ENCODE results near the gene NPPA.
A peak's percentile ranks its signal among the peaks of the same experiment; 100 is the strongest.

The NPPA gene

GRCh38 chr1:11842154-11843041, 5.2 kb downstream of the NPPA start:
- peak; percentile 18 for DNase-seq (ENCODE audit: low spot score)

DNA sequence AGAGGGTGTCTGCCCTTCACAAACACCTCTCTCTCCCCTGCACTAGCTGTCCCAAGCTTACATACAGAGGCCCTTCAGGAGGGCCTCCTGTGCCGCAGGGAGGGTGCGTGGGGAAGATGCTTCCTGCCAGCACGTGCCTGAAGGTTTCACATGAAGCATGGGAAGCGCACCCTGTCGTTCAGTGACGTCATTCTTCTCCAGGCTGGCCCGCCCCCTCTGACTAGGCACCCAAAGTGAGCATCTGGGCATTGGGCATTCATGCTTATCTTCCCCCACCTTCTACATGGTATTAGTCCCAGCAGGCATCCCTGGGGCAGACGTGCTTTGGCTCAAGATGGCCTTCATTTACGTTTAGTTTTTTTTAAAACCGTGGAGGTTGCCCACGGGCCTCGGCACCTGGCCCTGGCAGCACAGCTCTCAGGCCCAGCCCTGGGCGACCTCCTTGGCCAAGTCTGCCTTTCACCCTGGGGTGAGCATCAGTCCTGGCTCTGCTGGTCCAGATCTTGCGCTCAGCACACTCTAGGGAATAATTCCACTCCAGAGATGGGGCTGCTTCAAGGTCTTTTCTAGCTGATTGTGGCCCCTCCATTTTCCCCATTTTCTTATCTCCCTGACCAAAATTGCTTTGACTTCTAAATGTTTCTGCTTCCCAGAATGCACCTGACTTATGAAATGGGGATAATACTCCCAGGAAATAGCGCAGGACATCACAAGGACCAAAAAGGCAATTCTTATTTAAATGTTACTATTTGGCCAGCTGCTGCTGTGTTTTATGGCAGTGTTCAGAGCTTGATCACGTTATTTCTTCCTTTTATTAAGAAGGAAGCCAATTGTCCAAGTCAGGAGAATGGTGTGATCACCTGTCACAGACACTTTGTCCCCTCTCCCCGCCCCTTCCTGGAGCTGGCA, 6.1 kb downstream of the NPPA start:
- no peak for DNase-seq (ENCODE audit: low spot score)

DNA sequence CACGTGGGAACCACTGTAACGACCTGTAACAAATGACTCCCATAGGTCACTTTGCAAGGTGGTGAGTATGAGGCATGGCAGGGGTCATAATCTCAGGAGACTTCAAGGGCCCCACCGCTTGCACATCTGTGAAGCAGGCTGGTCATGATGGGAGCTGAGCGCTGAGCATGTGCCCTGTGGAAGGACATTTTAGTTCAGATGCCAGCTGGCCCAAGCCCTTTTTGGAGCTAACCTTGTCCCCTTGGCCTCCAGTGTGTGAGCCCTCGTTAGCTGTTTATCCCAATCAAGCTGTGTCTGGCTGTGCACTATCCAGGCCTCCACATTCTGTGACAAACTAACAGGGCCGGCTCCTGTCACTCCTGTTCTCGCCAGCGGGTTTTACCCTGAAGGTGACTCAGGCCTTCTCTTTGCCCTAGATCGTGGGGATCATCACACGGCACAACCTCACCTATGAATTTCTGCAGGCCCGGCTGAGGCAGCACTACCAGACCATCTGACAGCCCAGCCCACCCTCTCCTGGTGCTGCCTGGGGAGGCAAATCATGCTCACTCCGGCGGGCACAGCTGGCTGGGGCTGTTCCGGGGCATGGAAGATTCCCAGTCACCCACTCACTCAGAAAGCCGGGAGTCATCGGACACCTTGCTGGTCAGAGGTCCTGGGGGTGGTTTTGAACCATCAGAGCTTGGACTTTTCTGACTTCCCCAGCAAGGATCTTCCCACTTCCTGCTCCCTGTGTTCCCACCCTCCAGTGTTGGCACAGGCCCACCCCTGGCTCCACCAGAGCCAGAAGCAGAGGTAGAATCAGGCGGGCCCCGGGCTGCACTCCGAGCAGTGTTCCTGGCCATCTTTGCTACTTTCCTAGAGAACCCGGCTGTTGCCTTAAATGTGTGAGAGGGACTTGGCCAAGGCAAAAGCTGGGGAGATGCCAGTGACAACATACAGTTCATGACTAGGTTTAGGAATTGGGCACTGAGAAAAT, 7.6 kb downstream of the NPPA start:
- DNase-seq (ENCODE audit: low spot score): no peak

GRCh38 chr1:11838349-11839272, 9.0 kb downstream of the NPPA start:
- DNase-seq (ENCODE audit: low spot score): peak; percentile 58

DNA sequence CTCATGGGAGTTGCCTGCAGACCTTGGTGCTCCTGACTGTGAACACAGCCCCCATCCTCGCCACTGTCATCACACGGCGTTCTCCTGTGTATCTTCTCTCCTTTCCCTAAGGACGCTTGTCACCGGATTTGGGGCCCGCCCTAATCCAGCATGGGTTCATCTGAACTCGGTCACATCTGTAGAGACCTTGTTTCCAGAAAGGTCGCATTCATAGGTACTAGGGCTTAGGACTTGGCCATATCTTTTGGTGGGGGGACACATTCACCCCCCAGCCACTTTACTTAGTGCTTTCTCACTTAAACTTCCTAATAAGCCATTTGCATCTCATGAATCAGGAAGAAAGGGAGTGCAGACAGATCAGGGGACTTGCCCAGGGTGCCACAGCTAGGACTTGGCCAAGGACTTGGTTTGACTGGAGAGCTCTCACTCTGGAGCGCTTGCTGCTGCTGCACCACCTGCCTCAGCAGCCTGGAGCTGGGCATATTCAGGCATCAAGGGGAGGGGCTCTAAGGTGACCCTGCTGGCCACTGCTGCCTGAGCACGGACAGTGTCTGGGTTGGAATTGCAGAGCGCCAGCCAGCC, 9.7 kb downstream of the NPPA start:
- DNase-seq (ENCODE audit: low spot score): no peak

- no peak for DNase-seq (ENCODE audit: low spot score)
Observed at GRCh38 chr1:11836955-11837766, 10.4 kb downstream of the NPPA start.

- DNase-seq (ENCODE audit: low spot score): no peak
Observed at GRCh38 chr1:11835441-11836225, 11.9 kb downstream of the NPPA start.

DNA sequence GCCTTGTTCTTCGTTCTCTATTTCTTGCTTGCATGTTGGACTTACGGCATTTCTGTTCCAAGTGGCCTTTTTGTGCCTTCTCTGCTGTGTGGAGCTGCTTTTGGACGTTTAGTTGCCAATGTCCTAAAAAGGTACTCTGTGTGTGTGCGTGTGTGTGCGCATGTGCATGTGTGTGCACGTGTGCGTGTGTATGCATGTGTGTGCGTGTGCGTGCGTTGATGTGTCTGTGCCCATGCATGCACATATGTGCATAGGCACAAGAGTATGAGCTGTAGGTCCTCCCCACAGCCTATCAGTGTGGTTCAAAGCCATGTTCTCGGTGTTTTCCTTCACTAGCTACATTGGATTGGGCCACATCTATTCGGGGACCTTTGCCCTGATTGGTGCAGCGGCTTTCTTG, 13.7 kb downstream of the NPPA start:
- DNase-seq (ENCODE audit: low spot score): no peak

GRCh38 chr1:11833497-11833896, 14.1 kb downstream of the NPPA start:
- no peak for DNase-seq (ENCODE audit: low spot score)

GRCh38 chr1:11831945-11832725, 15.4 kb downstream of the NPPA start:
- DNase-seq (ENCODE audit: low spot score): no peak

GRCh38 chr1:11828511-11828910, 19.1 kb downstream of the NPPA start:
- DNase-seq (ENCODE audit: low spot score): no peak

- no peak for DNase-seq (ENCODE audit: low spot score)
Observed at GRCh38 chr1:11826946-11827345, 20.6 kb downstream of the NPPA start.

DNA sequence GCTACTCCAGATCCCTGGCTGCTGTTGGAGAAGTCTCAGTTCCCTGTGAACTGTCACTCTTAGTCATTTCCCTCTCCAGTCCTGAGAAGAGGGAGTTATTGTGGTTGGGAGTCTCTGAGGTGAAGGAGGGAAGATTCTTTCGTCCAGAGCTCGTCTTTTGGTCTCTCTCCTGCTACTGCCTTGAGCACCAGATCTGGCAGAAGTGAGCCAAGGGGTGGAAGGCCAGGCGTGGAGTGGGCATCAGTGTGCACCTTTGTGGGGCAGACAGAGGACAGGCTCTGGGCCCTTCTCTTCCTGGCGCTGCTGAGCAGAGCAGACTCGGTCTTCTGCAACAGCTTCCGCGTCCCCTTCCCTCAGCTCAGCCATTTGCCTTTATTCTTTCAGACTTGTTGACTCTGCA, 22.5 kb downstream of the NPPA start:
- DNase-seq (ENCODE audit: low spot score): no peak

- no peak for DNase-seq (ENCODE audit: low spot score)
Observed at GRCh38 chr1:11823366-11824137, 24.0 kb downstream of the NPPA start.

DNA sequence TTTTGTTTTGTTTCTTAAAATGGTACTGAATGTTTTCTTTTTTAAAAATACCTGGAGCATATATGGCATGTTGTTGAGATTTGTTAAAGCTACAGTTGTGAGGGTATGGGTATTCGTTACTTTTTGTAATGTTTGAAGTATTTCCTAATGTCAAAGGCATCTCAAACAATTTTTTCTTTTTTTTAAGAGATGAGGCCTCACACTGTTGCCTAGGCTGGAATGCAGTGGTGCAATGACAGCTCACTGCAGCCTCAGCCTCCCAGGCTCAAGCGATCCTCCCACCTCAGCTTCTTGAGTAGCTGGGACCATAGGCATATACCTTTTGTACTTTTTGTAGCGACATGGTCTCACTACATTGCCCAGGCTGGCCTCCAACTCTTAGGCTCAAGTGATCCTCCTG, 25.5 kb downstream of the NPPA start:
- no peak for DNase-seq (ENCODE audit: low spot score)

DNA sequence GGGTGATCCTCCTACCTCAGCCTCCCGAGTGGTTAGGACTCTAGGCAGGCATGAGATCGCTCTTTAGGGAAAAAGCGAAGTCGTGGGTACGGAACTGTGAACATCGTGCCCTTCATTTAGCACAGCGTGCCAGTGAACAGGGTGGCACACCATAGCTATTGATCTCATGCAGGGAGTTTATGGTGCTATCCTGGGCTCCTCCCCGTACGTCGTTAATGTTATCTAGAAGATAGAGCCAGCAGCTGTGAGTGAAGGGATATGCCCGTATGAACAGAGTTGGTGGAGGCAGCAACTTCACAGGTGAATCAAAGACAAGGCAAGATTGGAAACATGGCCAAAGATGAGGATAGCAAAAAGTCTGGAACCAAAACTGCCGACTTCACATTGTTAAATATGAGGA, 30.4 kb downstream of the NPPA start:
- no peak for DNase-seq (ENCODE audit: low spot score)

DNA sequence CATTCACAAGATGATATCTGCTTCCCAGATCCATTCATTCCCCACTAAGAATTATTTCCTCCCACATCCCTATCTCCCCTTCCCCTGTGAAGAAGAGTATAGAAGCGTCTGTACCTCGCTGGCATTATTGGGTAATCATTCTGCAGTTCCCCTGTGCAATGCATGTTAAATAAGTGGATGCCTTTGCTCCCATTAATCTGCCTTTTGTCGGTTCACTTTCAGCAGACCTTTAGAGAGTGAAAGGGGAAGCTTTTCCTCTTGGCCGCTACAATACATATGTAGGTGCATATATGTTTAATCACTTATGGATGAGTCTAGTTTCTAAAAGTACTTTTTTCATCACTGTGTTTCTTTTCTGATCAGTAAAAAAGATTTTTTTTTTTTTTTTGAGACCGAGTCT, 34.6 kb downstream of the NPPA start:
- DNase-seq (ENCODE audit: low spot score): no peak
